ENCODE data around the gene HOXC10.

The HOXC10 gene

GRCh38 chr12:54005531-54005852 lies 20.5 kb downstream of the HOXC10 start:
- peaks cover 98% of the 10 kb centered on the region for H3K27me3 ChIP-seq (ENCODE audit: insufficient read depth, low read depth)
- no peaks in the 10 kb centered on the region for H4K20me1 ChIP-seq (ENCODE audit: insufficient read depth)

GRCh38 chr12:54005853-54006558 lies 21.1 kb downstream of the HOXC10 start:
- Histone ChIP-seq H3K4me2 (peak overlapping the region; percentile 54), H3K4me1 (ENCODE audit: low read depth, poor library complexity, severe bottlenecking) (peaks cover 20% of the 10 kb centered on the region), H3K27ac (no peak overlapping the region), H3K36me3 (ENCODE audit: insufficient read depth) (no peaks in the 10 kb centered on the region), H4K20me1 (ENCODE audit: insufficient read depth) (no peaks in the 10 kb centered on the region), H3K9ac (no peak overlapping the region), H3K27me3 (ENCODE audit: insufficient read depth, low read depth) (peaks cover 98% of the 10 kb centered on the region), H2AFZ (ENCODE audit: low read depth) (peak overlapping the region; percentile 41; the same call in 1 of the 2 replicates), H3K4me3 (IDR thresholded peaks at IDR 0.05; ENCODE audit: insufficient read depth, low read depth, low read length) (no peak overlapping the region), H3K79me2 (ENCODE audit: insufficient read depth, low read depth) (no peaks in the 10 kb centered on the region)
- peak; percentile 100 for TF ChIP-seq CTCF (conservative IDR thresholded peaks at IDR 0.05; ENCODE audit: low read depth, low read length)

More at GRCh38 chr12:54005531-54005852, 20.5 kb downstream of the HOXC10 start:
- H3K9ac ChIP-seq: no peak overlapping the region
- H3K36me3 ChIP-seq (ENCODE audit: insufficient read depth): no peaks in the 10 kb centered on the region
- no peak overlapping the region for H3K4me3 ChIP-seq (IDR thresholded peaks at IDR 0.05; ENCODE audit: insufficient read depth, low read depth, low read length)
- H3K79me2 ChIP-seq (ENCODE audit: insufficient read depth, low read depth): no peaks in the 10 kb centered on the region
- H2AFZ ChIP-seq (ENCODE audit: low read depth): no peak overlapping the region
- H3K27ac ChIP-seq: no peak overlapping the region
- no peak overlapping the region for H3K4me2 ChIP-seq
- H3K4me1 ChIP-seq (ENCODE audit: low read depth, poor library complexity, severe bottlenecking): peaks cover 19% of the 10 kb centered on the region
- no peak for TF ChIP-seq CTCF (conservative IDR thresholded peaks at IDR 0.05; ENCODE audit: low read depth, low read length)

- H3K4me3 ChIP-seq (IDR thresholded peaks at IDR 0.05; ENCODE audit: insufficient read depth, low read depth, low read length): no peak overlapping the region
- H3K36me3 ChIP-seq (ENCODE audit: insufficient read depth): no peaks in the 10 kb centered on the region
- H3K4me2 ChIP-seq: peak overlapping the region; percentile 54
- H3K79me2 ChIP-seq (ENCODE audit: insufficient read depth, low read depth): no peaks in the 10 kb centered on the region
- peak overlapping the region; percentile 41; the same call in 1 of the 2 replicates for H2AFZ ChIP-seq (ENCODE audit: low read depth)
- H3K9ac ChIP-seq: no peak overlapping the region
- H3K27me3 ChIP-seq (ENCODE audit: insufficient read depth, low read depth): peaks cover 98% of the 10 kb centered on the region
- peaks cover 27% of the 10 kb centered on the region for H3K4me1 ChIP-seq (ENCODE audit: low read depth, poor library complexity, severe bottlenecking)
- H4K20me1 ChIP-seq (ENCODE audit: insufficient read depth): no peaks in the 10 kb centered on the region
- H3K27ac ChIP-seq: no peak overlapping the region
- no peak for TF ChIP-seq CTCF (conservative IDR thresholded peaks at IDR 0.05; ENCODE audit: low read depth, low read length)
Observed at GRCh38 chr12:54006559-54007220, 21.7 kb downstream of the HOXC10 start.

GRCh38 chr12:54007538-54008259 lies 22.8 kb downstream of the HOXC10 start:
- Histone ChIP-seq H3K79me2 (ENCODE audit: insufficient read depth, low read depth) (no peaks in the 10 kb centered on the region), H4K20me1 (ENCODE audit: insufficient read depth) (no peaks in the 10 kb centered on the region), H3K4me1 (ENCODE audit: low read depth, poor library complexity, severe bottlenecking) (peaks cover 24% of the 10 kb centered on the region), H3K27me3 (ENCODE audit: insufficient read depth, low read depth) (peaks cover 98% of the 10 kb centered on the region), H2AFZ (ENCODE audit: low read depth) (no peak overlapping the region), H3K36me3 (ENCODE audit: insufficient read depth) (no peaks in the 10 kb centered on the region), H3K4me3 (IDR thresholded peaks at IDR 0.05; ENCODE audit: insufficient read depth, low read depth, low read length) (no peak overlapping the region), H3K27ac (no peak overlapping the region), H3K4me2 (no peak overlapping the region), H3K9ac (no peak overlapping the region)
- TF ChIP-seq CTCF (conservative IDR thresholded peaks at IDR 0.05; ENCODE audit: low read depth, low read length): no peak; the same call in 1 of the 2 replicates

All from KMS-11 (cell line).